ENCODE measurements around the gene MARCHF9.
A peak's percentile ranks its signal among the peaks of the same experiment; 100 is the strongest.
"Not testable (repeated sequence)": the region's sequence is repeated elsewhere in the genome, so short reads cannot be mapped to it uniquely, and the experiment has no call there.

MARCHF9 gene, protein sequence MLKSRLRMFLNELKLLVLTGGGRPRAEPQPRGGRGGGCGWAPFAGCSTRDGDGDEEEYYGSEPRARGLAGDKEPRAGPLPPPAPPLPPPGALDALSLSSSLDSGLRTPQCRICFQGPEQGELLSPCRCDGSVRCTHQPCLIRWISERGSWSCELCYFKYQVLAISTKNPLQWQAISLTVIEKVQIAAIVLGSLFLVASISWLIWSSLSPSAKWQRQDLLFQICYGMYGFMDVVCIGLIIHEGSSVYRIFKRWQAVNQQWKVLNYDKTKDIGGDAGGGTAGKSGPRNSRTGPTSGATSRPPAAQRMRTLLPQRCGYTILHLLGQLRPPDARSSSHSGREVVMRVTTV

DNA sequence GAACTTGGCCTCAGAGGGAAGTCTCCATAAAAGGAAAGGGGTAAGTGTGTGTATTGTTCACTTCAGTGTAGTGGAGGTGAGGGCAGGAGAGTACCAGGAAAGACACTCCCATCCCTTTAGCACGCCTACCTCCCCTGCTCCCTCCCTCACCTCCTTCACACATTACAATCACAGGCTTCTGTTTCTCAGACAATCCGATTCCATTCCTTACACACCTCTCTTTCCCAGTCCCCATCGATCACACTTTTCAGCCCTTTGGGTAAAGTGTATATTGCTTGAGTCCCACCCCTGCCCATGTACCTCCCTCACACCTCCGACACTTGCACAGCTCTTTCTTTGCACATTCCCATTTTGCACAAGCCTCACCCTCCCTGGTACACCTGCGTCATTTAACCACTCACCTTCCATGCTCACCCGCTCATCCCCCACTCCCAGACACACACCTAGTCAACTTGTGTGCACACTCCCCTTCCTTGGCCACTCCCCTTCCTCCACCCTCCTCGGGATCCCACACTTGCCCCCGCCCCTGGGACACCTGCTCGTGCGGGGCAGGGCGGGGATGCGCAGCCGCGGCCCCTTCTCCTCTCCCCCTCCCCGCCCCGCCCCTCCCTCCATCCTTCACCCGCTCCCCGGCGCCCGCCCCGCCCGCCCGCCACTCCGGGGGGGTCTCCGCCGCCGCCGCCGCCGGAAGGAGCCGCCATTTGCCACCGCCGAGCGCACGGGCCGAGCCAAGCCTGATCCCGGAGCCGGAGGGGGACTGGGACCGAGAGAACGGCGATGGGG is at the start of gene MARCHF9:
TSS of gene MARCHF9 (plus strand) at position 693 of the 783 bp plus-strand sequence. CDS start 426 bp downstream, outside the sequence.
- peak in 2 of 3 experiments; percentile 68 to 90 for DNase-seq (ENCODE audit: low read depth in 3 of 3)

DNA sequence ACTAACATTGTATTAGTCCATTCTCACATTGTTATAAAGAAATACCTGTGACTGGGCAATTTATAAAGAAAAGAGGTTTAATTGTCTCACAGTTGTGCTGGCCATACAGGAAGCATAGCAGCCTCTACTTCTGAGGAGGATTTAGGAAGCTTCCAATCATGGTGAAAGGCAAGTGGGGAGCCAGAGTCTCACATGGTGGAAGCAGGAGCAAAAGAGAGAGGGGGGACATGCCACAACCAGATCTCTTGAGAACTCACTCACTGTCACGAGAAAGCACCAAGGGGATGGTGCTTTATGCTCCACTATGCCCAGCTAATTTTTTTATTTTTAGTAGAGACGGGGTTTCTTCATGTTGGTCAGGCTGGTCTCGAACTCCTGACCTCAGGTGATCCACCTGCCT is 47.7 kb upstream of the MARCHF9 start:
- no peak for DNase-seq (ENCODE audit: low read depth in 3 of 3)

DNA sequence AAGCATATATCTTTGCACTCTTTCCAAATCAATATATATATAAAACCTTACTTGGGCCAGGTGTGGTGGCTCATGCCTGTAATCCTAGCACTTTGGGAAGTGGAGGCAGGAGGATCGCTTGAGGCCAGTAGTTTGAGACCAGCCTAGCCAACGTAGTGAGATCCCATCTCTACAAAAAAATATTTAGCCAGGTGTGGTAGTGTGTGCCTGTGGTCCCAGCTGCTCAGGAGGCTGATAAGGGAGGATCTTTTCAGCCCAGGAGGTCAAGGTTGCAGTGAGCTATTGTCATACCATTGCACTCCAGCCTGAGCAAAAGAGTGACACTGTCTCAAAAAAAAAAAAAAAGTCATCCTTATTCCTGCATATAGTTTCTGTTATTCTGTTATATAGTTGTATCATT is 46.6 kb upstream of the MARCHF9 start:
- DNase-seq (ENCODE audit: low read depth in 3 of 3) = no peak

DNA sequence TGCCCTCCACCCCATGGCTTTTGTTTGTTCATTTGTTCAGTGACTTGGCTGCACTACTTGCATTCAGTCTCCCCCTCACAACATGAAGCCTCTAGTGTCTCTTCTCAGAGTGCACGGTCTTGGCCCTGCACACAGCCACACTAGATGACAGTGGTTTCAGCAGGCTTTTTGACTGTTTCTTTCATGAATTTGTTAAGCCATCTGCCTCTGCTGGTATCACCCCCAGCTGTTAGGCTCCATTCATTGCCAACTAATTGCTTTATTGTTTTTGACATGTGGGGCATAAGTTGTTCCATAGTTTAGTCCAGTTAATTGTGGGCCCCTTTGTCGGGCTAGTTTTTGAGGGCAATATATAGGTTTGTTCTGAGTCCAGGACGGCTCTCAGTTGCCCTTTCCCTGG is 42.2 kb upstream of the MARCHF9 start:
- no peak for DNase-seq (ENCODE audit: low read depth in 3 of 3)

DNA sequence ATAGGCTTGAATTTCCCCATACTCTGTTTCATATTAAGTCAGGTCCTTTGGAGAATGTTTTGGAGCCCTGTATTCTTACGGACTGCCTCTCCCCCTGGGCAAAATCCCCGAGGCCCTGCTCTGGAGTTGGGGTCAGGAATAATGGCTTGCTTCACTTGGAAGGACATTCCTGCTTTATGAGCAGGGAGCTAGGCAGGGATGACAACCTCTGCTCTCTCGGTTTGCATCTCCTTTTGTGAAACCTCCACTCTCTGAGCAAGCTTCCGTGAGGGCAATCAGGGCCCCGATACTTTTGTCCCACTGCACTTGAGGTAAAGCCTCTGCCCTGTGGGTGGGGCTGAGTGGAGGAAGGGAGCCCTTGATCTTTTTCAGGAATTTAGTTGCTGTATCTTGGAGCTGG is 41.7 kb upstream of the MARCHF9 start:
- DNase-seq (ENCODE audit: low read depth in 3 of 3) = no peak

DNA sequence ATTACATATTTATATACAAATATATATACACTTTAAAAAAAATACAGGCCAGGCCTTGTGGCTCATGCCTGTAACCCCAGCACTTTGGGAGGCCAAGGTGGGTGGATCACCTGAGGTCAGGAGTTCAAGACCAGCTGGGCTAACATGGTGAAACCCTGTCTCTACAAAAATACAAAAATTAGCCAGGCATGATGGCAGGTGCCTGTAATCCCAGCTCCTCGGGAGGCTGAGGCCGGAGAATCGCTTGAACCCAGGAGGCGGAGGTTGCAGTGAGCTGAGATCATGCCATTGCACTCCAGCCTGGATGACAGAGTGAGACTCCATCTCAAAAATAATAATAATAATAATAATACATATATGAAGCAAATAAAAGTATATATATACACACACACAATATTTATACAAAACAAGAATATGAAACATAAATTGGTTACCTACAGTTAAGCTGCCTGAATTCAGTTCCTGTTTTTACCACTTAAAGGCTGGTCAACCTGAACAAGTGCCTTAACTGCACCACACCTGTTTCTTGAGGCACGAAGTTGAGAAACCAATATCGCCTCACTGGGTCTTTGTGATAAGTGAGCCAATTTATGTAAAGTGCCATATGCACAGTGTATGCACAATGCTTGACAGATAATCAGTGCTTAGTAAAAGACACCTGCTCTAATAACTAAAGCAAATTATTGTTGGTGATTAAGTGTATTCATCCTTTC is 39.7 kb upstream of the MARCHF9 start:
- DNase-seq (ENCODE audit: low read depth in 3 of 3) = not testable (repeated sequence)

DNA sequence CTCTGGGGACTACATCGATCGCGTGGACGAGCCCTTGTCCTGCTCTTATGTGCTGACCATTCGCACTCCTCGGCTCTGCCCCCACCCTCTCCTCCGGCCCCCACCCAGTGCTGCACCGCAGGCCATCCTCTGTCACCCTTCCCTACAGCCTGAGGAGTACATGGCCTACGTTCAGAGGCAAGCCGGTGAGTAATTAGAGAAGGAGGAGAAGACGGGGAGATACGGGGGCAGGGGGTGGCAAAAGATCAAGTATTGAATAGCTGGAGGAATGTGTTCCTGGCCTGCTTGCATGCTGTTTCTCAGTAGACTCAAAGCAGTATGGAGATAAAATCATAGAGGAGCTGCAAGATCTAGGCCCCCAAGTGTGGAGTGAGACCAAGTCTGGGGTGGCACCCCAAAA is 39.1 kb upstream of the MARCHF9 start:
- no peak for DNase-seq (ENCODE audit: low read depth in 3 of 3)

DNA sequence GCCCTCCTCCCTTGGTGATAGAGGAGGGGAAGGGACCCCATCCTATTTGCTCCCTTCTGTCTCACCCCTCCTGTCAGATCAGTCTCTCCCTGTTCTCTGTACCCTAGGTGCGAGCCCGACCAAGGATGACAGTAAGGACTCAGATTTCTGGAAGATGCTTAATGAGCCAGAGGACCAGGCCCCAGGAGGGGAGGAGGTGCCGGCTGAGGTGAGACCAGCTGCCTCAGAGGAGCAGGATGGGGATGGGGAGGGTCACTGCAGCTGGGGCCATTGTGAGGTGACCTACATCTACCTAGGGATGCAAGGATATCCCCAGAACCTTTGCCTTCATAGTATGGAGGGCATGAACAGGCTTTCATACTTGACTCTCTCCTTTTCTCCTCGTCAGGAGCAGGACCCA is 38.6 kb upstream of the MARCHF9 start:
- DNase-seq (ENCODE audit: low read depth in 3 of 3) = no peak

DNA sequence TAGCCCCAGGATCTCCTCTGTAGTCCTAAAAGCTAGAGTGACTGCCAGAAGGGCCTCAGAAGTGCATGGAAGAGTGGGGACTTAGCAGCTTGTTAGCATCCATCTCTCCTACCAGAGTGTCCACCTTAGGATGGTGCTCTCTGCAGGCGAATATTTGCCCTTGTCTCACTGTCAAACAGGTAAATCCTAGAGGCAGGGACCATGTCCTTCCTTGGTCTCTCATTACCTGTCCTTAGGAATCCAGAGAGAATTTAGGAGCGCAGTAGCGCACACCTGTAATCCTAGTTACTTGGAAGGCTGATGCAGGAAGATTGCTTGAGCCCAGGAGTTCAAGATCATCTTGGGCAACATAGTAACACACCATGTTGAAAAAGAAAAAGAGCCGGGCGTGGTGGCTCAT is 37.8 kb upstream of the MARCHF9 start:
- no peak for DNase-seq (ENCODE audit: low read depth in 3 of 3)

DNA sequence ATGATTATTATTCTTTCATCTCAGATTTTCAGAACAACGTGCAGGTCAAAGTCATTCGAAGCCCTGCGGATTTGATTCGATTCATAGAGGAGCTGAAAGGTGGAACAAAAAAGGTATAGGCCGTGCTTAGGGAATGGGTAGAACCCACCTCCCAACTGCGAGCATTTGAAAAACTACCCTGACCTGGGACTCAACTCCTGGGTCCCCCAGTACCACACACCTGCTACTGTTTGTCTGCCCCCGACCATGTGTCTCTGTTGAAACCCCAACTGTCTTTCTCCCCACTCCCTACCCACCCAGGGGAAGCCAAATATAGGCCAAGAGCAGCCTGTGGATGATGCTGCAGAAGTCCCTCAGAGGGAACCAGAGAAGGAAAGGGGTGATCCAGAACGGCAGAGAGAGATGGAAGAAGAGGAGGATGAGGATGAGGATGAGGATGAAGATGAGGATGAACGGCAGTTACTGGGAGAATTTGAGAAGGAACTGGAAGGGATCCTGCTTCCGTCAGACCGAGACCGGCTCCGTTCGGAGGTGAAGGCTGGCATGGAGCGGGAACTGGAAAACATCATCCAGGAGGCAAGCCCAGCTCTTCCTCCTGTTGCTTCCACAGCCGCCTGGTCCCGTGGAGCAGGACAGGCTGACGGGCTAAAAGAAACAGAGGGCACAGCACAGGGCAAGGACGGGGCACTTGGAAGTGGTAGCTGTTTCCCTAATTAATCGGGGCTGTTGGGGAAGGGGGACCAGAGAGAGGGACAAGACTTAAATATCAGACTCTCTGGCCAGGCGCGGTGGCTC is 36.9 kb upstream of the MARCHF9 start:
- no peak for DNase-seq (ENCODE audit: low read depth in 3 of 3)

DNA sequence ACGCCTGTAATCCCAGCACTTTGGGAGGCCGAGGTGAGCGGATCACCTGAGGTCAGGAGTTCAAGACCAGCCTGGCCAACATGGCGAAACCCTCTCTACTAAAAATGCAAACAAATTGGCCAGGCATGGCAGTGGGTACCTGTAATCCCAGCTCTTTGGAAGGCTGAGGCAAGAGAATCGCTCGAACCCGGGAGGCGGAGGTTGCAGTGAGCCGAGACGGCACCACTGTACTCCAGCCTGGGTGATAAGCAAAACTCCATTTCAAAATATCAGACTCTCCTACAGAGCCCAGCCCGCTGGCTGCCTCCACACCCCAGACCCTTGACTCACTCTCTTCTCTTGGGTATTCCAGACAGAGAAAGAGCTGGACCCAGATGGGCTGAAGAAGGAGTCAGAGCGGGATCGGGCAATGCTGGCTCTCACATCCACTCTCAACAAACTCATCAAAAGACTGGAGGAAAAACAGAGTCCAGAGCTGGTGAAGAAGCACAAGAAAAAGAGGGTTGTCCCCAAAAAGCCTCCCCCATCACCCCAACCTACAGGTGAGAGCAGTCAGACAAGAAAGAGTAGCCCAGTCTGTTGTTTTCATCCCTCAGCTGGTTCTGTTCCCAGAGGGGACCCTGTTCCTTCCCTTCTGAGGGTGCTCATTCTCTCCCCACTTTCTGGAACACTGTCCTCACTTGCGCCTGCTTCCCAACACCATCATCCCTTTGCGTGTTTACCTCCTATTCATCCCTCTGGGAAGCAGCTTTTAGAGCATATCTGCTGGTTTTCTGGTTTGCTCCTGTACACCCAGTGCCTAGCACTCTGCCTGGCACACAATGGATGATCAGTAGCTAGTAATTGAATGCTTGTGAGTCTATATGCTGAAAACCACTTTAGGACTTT is 36.0 kb upstream of the MARCHF9 start:
- no peak for DNase-seq (ENCODE audit: low read depth in 3 of 3)

DNA sequence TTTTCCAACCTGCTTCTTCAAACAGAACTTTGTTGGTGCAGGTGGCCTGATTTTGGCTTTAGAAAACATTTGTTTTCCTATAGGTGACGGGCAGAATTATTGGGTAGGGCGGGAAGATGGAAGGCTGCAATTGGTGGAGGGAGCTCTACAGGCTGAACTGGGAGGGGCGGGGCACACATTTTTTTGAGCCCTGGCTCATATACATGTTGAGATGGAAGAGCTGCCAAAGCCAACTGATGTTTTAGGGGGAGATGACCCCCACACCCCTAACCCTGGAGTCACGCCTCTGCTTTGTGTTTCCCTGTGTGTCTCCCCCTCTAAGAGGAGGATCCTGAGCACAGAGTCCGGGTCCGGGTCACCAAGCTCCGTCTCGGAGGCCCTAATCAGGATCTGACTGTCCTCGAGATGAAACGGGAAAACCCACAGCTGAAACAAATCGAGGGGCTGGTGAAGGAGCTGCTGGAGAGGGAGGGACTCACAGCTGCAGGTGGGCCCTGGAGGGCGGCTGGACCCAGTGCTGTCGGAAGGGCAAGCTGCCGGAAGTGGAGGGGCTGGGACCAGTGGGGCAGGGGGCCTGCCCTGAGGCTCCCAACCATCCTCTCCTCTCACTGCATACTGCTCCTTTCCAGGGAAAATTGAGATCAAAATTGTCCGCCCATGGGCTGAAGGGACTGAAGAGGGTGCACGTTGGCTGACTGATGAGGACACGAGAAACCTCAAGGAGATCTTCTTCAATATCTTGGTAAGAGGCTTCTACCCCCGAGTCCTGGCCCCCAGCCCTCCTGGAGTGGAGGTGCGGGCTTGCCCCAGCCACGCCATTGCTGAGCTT is 34.9 kb upstream of the MARCHF9 start:
- no peak for DNase-seq (ENCODE audit: low read depth in 3 of 3)

DNA sequence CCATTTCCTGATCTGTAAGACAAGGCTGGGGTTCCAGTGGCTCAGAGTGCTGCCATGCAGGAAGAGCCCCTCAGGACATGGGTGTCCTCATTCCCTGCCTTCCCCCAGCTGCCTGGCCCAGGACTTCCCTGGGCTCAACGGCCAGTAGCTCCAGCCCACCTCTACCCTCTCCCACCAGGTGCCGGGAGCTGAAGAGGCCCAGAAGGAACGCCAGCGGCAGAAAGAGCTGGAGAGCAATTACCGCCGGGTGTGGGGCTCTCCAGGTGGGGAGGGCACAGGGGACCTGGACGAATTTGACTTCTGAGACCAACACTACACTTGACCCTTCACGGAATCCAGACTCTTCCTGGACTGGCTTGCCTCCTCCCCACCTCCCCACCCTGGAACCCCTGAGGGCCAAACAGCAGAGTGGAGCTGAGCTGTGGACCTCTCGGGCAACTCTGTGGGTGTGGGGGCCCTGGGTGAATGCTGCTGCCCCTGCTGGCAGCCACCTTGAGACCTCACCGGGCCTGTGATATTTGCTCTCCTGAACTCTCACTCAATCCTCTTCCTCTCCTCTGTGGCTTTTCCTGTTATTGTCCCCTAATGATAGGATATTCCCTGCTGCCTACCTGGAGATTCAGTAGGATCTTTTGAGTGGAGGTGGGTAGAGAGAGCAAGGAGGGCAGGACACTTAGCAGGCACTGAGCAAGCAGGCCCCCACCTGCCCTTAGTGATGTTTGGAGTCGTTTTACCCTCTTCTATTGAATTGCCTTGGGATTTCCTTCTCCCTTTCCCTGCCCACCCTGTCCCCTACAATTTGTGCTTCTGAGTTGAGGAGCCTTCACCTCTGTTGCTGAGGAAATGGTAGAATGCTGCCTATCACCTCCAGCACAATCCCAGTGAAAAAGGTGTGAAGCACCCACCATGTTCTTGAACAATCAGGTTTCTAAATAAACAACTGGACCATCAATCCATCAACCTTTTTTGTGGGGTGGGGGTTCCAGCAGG is 34.0 kb upstream of the MARCHF9 start:
- no peak for DNase-seq (ENCODE audit: low read depth in 3 of 3)

DNA sequence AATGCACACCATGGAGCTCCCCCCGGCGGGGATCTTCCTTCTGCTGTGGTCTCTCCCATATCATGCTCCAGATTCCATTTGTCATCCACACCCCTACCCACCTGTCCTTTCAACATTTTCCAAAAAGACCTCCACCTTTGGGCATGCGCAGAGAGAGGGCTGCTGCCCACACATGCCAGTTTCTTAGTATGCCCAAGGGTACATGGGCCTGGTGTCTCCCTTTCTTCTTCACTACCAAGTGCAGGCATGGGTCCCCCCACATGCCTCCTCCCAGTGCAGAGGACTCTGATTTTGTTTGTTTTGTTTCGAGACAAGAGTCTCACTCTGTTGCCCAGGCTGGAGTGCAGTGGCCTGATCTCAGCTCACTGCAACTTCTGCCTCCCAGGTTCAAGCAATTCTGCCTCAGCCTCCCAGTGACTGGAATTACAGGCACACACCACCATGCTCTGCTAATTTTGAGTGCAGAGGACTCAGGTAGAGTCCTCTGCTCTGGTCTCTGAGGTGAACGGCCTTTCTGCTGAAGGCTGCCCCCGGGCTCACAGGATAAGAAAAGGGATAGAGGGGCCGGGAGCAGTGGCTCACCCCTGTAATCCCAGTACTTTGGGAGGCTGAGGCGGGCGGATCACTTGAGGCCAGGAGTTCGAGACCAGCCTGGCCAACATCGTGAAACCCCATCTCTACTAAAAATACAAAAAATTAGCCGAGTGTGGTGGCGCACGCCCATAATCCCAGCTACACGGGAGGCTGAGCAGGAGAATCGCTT is 32.9 kb upstream of the MARCHF9 start:
- DNase-seq (ENCODE audit: low read depth in 3 of 3) = not testable (repeated sequence)

DNA sequence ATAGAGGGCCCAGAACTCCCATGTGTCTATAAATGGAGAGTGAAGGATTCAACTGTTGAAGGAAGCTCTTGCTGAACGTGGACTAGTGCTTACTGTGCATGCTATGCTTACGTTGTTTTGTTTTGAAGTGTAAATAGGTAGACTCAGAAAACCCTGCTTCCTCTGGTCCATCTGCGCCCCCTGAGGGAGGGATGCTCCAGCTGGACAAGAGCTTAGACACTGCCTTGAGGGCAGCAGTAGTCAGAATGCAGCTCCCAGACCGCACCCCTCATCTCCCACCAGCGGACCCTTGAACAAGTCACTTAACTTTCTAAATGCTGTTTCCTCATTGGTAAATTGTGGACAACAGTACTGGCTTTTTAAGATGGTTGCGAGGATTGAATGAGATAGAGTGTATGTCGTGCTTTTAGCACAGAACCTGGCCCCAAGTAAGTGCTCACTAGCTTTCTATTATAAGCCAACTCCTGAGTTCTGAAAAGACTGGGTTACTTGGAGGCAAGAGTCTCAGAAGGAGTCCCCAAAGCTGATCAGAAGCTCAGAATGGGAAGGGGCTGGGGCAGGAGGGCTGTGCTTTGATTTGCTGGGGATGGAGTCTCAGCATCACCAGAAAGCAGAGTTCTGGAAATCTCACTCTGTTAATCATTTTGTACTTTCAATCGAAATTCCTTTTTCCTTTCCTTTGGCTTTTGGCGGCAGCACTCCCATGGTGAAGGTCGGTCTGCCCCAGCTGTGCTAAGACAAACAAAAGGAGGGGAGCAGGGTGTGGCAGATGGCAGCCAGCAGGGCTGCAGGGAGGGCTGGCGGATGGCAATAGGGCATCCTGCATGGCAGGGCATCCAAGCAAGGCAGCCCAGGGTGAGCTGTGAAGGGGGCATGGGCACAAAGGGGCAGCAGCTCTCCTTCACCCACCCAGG is 31.9 kb upstream of the MARCHF9 start:
- DNase-seq (ENCODE audit: low read depth in 3 of 3) = no peak

DNA sequence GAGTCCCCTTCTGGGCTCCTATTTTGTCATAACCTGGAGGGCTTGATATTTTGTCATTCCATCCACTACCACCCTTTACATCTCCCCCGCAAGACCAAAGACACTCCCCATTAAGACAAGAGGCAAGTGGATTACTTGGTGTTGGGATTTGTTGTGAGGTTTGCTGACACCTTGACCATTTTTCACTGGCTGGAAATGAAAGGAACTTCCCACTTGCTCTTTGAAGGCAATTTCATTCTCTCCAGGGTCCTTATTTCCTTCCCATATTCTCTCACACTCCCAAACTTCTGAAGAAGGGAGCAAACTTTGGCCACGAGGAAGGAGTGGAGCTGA is 31.3 kb upstream of the MARCHF9 start:
- DNase-seq (ENCODE audit: low read depth in 3 of 3) = no peak
